Uterus (tissue), 2 donors: ENCODE data around the gene CDKN2AIP.

ENCODE experiments used
- POLR2A ChIP-seq, 2 donors: fragments of 450-650 bp; IDR thresholded peaks; one replicate each; pipeline ENCODE4 v1.6.1; 2016; ENCODE audit warnings: antibody characterized with exemption in 2 of 2, mild to moderate bottlenecking in 1 of 2, moderate library complexity in 1 of 2
- TF ChIP-seq, protein P1 (sequence below), 4 experiments: fragments of 200-600 bp in 2 of 4; fragments of 450-650 bp in 2 of 4; sonication (generic) in 2 of 4; IDR thresholded peaks; one replicate each; pipeline ENCODE4 v1.5.1; 2016 to 2019; ENCODE audit warnings: antibody characterized with exemption in 4 of 4, mild to moderate bottlenecking in 2 of 4, moderate library complexity in 1 of 4

DNA sequence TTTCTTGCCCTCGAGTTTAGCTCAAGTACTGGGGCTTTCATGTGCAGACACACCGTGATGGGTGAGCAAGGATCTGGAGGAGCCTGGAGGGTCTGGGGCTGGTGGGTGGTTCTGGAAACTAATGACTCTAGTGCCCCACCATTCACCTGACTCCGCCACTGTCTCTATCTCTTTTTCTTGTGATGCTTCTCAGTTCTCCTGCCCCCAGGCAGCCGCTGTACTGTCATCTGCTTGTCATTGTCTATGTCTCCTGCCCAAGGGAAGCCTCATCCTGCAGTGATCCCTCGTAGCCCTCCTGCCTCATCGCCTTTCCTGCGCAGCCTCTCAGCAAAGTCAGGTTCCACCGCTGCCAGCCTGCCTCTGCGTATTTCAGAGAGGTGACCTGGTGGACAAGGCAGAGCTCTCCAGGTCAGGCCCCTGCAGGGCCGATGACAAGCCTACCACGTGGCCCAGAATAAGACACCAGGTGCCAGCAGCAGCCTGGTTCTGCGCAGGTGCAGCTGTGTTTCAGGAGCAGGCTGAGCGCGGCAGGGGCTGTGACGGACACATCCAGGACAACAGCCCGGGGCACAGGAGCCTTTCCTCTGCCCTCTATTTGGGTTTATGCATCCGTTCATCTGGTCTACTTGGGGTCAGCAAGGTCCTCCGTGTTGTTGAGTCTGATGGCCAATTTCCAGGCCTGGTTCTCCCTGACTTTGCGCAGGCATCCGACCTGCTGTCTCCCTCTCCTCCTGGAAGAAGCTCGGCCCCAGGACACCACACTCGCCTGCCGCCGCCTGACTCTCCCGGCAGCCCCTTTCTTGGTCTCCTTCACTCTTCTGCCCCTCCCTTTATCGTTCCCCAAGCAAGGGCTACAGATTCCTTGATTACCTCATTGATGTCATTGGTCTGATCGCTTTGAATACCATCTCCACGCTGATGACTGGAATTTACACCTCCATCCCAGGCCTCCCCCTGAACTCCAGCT is 30.9 kb upstream of the CDKN2AIP start:
- TF ChIP-seq, protein P1, sequence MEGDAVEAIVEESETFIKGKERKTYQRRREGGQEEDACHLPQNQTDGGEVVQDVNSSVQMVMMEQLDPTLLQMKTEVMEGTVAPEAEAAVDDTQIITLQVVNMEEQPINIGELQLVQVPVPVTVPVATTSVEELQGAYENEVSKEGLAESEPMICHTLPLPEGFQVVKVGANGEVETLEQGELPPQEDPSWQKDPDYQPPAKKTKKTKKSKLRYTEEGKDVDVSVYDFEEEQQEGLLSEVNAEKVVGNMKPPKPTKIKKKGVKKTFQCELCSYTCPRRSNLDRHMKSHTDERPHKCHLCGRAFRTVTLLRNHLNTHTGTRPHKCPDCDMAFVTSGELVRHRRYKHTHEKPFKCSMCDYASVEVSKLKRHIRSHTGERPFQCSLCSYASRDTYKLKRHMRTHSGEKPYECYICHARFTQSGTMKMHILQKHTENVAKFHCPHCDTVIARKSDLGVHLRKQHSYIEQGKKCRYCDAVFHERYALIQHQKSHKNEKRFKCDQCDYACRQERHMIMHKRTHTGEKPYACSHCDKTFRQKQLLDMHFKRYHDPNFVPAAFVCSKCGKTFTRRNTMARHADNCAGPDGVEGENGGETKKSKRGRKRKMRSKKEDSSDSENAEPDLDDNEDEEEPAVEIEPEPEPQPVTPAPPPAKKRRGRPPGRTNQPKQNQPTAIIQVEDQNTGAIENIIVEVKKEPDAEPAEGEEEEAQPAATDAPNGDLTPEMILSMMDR (IDR thresholded peaks at IDR 0.05) = no peak
- no peak for TF ChIP-seq POLR2A (IDR thresholded peaks at IDR 0.05)
